Nephron (organoid): ENCODE measurements around the gene IFIT3.
"Not testable (repeated sequence)": the region's sequence is repeated elsewhere in the genome, so short reads cannot be mapped to it uniquely, and the experiment has no call there.

ENCODE experiments used
- H3K27ac Mint-ChIP-seq, 3 experiments: 2 replicates each; pipeline ENCODE4 v1.8.0; 2020; ENCODE audit warnings: mixed read lengths in 3 of 3, mild to moderate bottlenecking in 2 of 3, moderate library complexity in 1 of 3
- H3K27me3 Mint-ChIP-seq: 2 replicates; pipeline ENCODE4 v1.8.0; 2021; ENCODE audit warnings: low read depth, mild to moderate bottlenecking, moderate library complexity, mixed read lengths
- H3K36me3 Mint-ChIP-seq: 2 replicates; pipeline ENCODE4 v1.8.0; 2020; ENCODE audit warnings: low read depth, mixed read lengths
- H3K4me1 Mint-ChIP-seq: 2 replicates; pipeline ENCODE4 v1.8.0; 2020; ENCODE audit warnings: mixed read lengths
- H3K4me3 Mint-ChIP-seq, 3 experiments: 2 replicates each; pipeline ENCODE4 v1.8.0; 2020; ENCODE audit warnings: mild to moderate bottlenecking in 3 of 3, mixed read lengths in 3 of 3, moderate library complexity in 2 of 3
- H3K9me3 Mint-ChIP-seq: 2 replicates; pipeline ENCODE4 v1.8.0; 2020; ENCODE audit warnings: mixed read lengths
- TF ChIP-seq, protein P1 (sequence below), 3 experiments: fragments of 200-600 bp; sonication (generic); IDR thresholded peaks; one replicate each; pipeline ENCODE4 v1.5.0; 2021; ENCODE audit warnings: antibody characterized with exemption in 3 of 3; ENCODE audit not compliant: unreplicated experiment in 3 of 3

IFIT3 gene

DNA sequence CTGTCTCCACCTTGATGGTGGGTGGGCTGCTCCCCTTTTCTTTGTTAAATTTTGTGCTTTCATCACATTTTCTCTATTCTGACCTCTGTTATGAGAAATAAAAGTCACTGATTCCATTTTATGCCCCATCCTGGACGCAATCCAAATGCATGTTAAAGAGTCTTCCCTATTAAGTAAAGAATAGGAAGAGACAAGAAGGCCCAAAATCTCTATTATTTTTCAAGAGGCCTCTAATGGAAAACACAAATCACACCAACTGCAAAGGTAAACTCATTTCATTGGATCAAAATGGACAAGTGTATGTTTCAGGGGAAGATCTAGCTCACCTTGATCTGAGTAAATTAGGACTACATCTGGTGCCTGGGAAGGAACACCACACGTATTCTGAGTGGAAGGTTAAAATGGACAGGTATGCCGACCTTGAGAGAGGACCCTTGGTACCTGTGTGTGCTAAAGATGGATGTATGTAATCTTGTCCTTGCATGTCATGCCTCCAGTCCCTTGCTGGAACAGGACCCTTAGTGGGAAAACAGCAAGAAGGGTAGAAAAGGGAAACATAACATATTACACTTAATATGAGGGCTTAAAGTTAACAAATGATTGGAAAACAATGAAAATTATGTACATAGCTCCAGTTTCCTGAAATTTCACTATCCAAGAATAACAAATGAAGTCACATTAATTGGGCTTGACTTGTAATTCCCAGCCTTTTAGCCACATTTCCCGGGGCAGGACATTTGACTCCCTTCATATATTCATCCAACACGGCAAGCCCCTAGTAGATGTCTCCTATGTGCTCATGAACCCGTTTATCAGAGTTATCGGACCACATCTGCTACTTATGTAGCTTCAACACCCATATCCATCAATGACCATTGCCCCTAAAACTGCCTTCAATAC lies 18.4 kb upstream of the IFIT3 start:
- no peaks in the 10 kb centered on the region for H3K36me3 Mint-ChIP-seq
- H3K27ac Mint-ChIP-seq, result no peak overlapping the region
- no peaks in the 10 kb centered on the region for H3K27me3 Mint-ChIP-seq
- no peak overlapping the region for H3K4me3 Mint-ChIP-seq
- TF ChIP-seq, protein P1, sequence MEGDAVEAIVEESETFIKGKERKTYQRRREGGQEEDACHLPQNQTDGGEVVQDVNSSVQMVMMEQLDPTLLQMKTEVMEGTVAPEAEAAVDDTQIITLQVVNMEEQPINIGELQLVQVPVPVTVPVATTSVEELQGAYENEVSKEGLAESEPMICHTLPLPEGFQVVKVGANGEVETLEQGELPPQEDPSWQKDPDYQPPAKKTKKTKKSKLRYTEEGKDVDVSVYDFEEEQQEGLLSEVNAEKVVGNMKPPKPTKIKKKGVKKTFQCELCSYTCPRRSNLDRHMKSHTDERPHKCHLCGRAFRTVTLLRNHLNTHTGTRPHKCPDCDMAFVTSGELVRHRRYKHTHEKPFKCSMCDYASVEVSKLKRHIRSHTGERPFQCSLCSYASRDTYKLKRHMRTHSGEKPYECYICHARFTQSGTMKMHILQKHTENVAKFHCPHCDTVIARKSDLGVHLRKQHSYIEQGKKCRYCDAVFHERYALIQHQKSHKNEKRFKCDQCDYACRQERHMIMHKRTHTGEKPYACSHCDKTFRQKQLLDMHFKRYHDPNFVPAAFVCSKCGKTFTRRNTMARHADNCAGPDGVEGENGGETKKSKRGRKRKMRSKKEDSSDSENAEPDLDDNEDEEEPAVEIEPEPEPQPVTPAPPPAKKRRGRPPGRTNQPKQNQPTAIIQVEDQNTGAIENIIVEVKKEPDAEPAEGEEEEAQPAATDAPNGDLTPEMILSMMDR (IDR thresholded peaks at IDR 0.05; ENCODE audit: unreplicated experiment in 3 of 3), result no peak
- H3K4me1 Mint-ChIP-seq, result peaks cover 6% of the 10 kb centered on the region
- H3K9me3 Mint-ChIP-seq, result no peaks in the 10 kb centered on the region

DNA sequence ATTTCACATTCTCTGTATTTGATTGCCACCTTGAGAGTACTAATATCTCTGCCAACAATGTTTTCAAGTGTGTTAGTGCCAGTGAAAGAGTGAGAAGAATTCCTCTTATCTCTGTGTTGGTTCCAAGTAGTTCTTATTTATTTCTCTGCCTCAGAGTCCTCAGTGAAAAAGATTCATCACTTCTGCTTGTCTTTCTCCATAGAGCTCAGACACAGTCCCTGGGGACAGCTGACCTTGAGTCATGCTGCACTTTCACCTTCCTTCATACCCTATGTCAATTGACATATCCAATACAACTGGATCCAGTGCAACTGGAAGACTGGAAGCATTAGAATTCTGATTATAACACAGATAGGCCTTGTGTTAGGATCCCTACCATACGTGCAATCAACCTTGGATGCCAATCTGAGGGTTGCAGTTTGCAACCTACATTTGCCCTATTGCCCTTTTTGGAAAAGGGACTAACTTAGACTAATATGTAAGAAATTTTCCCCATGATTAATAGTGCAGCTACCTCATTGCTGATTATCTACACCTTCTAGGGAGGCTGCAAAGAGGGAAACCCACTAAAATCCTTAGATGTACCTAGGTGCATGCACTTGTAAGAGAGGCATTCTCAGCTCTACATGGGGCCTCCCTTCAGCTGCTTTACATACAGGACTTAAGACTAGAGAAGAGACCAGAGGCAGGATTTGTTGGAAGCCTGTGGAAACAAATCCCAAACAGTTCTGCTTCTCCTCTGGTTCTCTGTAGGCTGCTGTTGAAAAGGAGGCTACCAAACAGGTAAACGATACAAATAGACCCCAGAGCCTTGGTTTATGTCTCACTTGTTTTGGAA lies 17.5 kb upstream of the IFIT3 start:
- H3K4me3 Mint-ChIP-seq, result no peak overlapping the region
- H3K4me1 Mint-ChIP-seq, result peaks cover 5% of the 10 kb centered on the region
- H3K27me3 Mint-ChIP-seq, result no peaks in the 10 kb centered on the region
- TF ChIP-seq, protein P1 (IDR thresholded peaks at IDR 0.05; ENCODE audit: unreplicated experiment in 3 of 3), result no peak
- H3K36me3 Mint-ChIP-seq, result no peaks in the 10 kb centered on the region
- H3K27ac Mint-ChIP-seq, result no peak overlapping the region
- H3K9me3 Mint-ChIP-seq, result no peaks in the 10 kb centered on the region

DNA sequence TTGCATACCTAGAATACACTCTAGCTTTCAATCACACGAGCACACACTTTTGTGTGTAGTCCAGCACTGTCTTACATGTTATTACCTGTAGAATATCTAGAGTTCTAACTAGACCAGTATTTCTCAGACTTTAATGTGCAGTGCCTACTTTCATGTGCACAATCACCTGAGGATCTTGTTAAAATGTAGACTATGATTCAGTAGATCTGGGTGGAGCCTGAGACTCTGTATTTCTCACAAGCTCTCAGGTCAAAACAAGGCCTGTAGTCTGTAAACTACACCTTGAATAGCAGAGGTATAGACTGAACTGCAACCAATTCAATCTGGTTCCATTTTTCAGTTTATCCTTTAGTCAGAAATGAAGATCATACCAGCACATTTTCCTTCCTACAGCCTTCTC lies 14.8 kb upstream of the IFIT3 start:
- TF ChIP-seq, protein P1 (IDR thresholded peaks at IDR 0.05; ENCODE audit: unreplicated experiment in 3 of 3), result no peak
- Mint-ChIP-seq H3K27ac (no peak overlapping the region), H3K4me3 (no peak overlapping the region), H3K27me3 (no peaks in the 10 kb centered on the region), H3K4me1 (no peaks in the 10 kb centered on the region), H3K36me3 (no peaks in the 10 kb centered on the region), H3K9me3 (peaks cover 9% of the 10 kb centered on the region)

DNA sequence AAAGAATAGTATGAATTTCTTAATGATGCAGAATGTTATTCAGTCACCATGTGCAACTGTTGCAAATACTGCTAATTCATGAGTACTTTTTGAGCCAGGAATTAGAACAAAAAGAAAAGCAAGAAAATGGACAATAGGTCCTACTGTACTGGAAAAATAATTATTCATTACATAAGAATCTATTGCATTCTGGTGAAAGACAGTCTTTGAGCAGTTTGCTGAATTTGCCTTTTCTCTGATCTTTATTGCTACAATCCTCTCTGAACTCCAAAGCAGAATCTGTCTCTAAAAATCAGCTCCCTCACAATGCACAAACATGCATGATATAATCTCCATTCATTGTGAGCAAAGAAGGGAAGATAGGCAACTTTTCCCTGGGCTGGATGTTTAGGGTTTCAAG lies 13.1 kb upstream of the IFIT3 start:
- no peak overlapping the region for H3K27ac Mint-ChIP-seq

DNA sequence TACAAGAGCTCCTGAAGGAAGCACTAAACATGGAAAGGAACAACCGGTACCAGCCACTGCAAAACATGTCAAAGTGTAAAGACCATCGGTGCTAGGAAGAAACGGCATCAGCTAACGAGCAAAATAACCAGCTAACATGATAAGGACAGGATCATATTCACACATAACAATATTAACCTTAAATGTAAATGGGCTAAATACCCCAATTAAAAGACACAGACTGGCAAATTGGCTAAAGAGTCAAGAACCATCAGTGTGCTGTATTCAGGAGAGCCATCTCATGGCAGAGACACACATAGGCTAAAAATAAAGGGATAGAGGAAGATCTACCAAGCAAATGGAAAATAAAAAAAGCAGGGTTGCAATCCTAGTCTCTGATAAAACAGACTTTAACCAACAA lies 9.8 kb upstream of the IFIT3 start:
- H3K27me3 Mint-ChIP-seq, H3K27ac Mint-ChIP-seq, H3K4me1 Mint-ChIP-seq, H3K4me3 Mint-ChIP-seq, H3K36me3 Mint-ChIP-seq: not testable (repeated sequence)
- peaks cover 26% of the 10 kb centered on the region for H3K9me3 Mint-ChIP-seq

More for the DNA sequence above, 13.1 kb upstream of the IFIT3 start:
- no peaks in the 10 kb centered on the region for H3K36me3 Mint-ChIP-seq
- no peaks in the 10 kb centered on the region for H3K27me3 Mint-ChIP-seq
- TF ChIP-seq, protein P1 (IDR thresholded peaks at IDR 0.05; ENCODE audit: unreplicated experiment in 3 of 3), result no peak
- H3K9me3 Mint-ChIP-seq, result peaks cover 16% of the 10 kb centered on the region
- no peak overlapping the region for H3K4me3 Mint-ChIP-seq
- no peaks in the 10 kb centered on the region for H3K4me1 Mint-ChIP-seq

DNA sequence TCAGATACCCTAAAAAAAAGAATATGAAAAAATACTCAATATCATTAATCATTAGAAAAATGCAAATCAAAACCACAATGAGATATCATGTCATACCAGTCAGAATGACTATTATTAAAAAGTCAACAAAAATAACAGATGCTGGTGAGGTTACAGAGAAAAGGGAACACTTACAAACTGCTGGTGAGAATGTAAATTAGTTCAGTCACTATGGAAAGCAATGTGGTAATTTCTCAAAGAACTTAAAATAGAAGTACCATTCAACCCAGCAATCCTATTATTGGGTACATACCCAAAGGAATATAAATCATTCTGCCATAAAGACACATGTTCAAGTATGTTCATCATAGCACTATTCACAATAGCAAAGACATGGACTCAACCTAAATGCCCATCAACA lies 2.7 kb upstream of the IFIT3 start:
- H3K27me3 Mint-ChIP-seq, H3K36me3 Mint-ChIP-seq, H3K4me3 Mint-ChIP-seq: not testable (repeated sequence)
- Mint-ChIP-seq H3K27ac (peak overlapping the region; percentile 67 to 98 (median 78)), H3K4me1 (peaks cover 30% of the 10 kb centered on the region), H3K9me3 (peaks cover 21% of the 10 kb centered on the region)

DNA sequence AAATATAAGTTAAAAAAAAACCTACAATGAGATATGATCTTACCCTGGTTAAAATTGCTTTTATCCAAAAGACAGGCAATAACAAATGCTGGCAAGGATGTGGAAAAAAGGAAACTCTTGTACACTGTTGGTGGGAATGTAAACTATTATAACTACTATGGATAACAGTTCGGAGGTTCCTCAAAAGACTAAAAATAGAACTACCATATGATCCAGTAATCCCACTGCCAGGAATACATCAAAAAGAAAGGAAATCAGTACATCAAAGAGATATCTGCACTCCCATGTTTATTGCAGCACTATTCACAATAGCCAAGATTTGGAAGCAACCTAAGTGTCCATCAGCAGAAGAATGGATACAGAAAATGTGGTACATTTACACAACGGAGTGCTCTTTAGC lies 1.9 kb upstream of the IFIT3 start:
- Mint-ChIP-seq H3K27ac (peak overlapping the region; percentile 78 to 98 (median 88)), H3K4me1 (peaks cover 34% of the 10 kb centered on the region), H3K4me3 (peak overlapping the region; percentile 9 to 70 (median 30)), H3K9me3 (peaks cover 20% of the 10 kb centered on the region)
- not testable (repeated sequence) for H3K27me3 Mint-ChIP-seq, H3K36me3 Mint-ChIP-seq
